ENCODE measurements around the gene MRPL58. TPM values are rescaled to one million over a fixed set of nuclear protein-coding genes. Genes with fewer than 3 reads are reported as not detected.
"Not testable (repeated sequence)": the region's sequence is repeated elsewhere in the genome, so short reads cannot be mapped to it uniquely, and the experiment has no call there.

MRPL58 gene
- polyA plus RNA-seq, 4 donors = 22.4 to 73.0 (median 45.7) TPM

- no peaks in the 10 kb centered on the region for H3K9me3 ChIP-seq (ENCODE audit: control insufficient read depth in 2 of 2, insufficient read depth in 1 of 2, low read depth in 1 of 2, low read length in 1 of 2)
- WGBS, 3 donors = 45 to 47% (median 46%) methylated on average over 16 of the region's 16 CpGs
- peak overlapping the region; percentile 59 to 96 (median 94) for H3K27ac ChIP-seq (ENCODE audit: low read depth in 1 of 3, low read length in 2 of 3)
- H3K4me1 ChIP-seq (ENCODE audit: control insufficient read depth in 3 of 3, insufficient read depth in 2 of 3, low read depth in 1 of 3, low read length in 2 of 3) = peaks cover 3 to 10% (median 8%) of the 10 kb centered on the region in 3 donors
- H3K4me3 ChIP-seq (ENCODE audit: low read depth in 1 of 3, low read length in 3 of 3) = peak overlapping the region in 2 of 3 donors; percentile 50 to 67
- no peaks in the 10 kb centered on the region for H3K27me3 ChIP-seq (ENCODE audit: control insufficient read depth in 3 of 3, insufficient read depth in 3 of 3, low read length in 3 of 3)
- no peak for DNase-seq
- no peak for FAIRE-seq
- H3K36me3 ChIP-seq (ENCODE audit: control insufficient read depth in 3 of 3, insufficient read depth in 2 of 3, low read depth in 1 of 3, low read length in 3 of 3) = no peaks in the 10 kb centered on the region
Observed at GRCh38 chr17:74981318-74981978, 31.0 kb upstream of the MRPL58 start.

GRCh38 chr17:74981979-74982662 lies 30.3 kb upstream of the MRPL58 start:
- 0 to 1% (median 0%) methylated on average over 53 to 61 of the region's 61 CpGs for WGBS, 3 donors
- FAIRE-seq = no peak

GRCh38 chr17:74982663-74983313 lies 29.7 kb upstream of the MRPL58 start:
- Histone ChIP-seq H3K27ac (ENCODE audit: low read depth in 1 of 3, low read length in 2 of 3) (peak overlapping the region; percentile 59 to 96 (median 94)), H3K4me3 (ENCODE audit: low read depth in 1 of 3, low read length in 3 of 3) (peak overlapping the region; percentile 31 to 67 (median 50)), H3K4me1 (ENCODE audit: control insufficient read depth in 3 of 3, insufficient read depth in 2 of 3, low read depth in 1 of 3, low read length in 2 of 3) (peaks cover 3 to 15% (median 8%) of the 10 kb centered on the region in 3 donors)
- H3K36me3 ChIP-seq (ENCODE audit: control insufficient read depth in 3 of 3, insufficient read depth in 2 of 3, low read depth in 1 of 3, low read length in 3 of 3); H3K9me3 ChIP-seq (ENCODE audit: control insufficient read depth in 2 of 2, insufficient read depth in 1 of 2, low read depth in 1 of 2, low read length in 1 of 2); H3K27me3 ChIP-seq (ENCODE audit: control insufficient read depth in 3 of 3, insufficient read depth in 3 of 3, low read length in 3 of 3); DNase-seq; FAIRE-seq: not testable (repeated sequence)
- WGBS, 3 donors = 15 to 26% (median 17%) methylated on average over 14 of the region's 14 CpGs

More at GRCh38 chr17:74981979-74982662, 30.3 kb upstream of the MRPL58 start:
- Histone ChIP-seq H3K9me3 (ENCODE audit: control insufficient read depth in 2 of 2, insufficient read depth in 1 of 2, low read depth in 1 of 2, low read length in 1 of 2) (no peaks in the 10 kb centered on the region), H3K36me3 (ENCODE audit: control insufficient read depth in 3 of 3, insufficient read depth in 2 of 3, low read depth in 1 of 3, low read length in 3 of 3) (no peaks in the 10 kb centered on the region), H3K4me1 (ENCODE audit: control insufficient read depth in 3 of 3, insufficient read depth in 2 of 3, low read depth in 1 of 3, low read length in 2 of 3) (peaks cover 3 to 15% (median 8%) of the 10 kb centered on the region in 3 donors), H3K27ac (ENCODE audit: low read depth in 1 of 3, low read length in 2 of 3) (peak overlapping the region; percentile 59 to 96 (median 94)), H3K4me3 (ENCODE audit: low read depth in 1 of 3, low read length in 3 of 3) (peak overlapping the region; percentile 31 to 67 (median 50)), H3K27me3 (ENCODE audit: control insufficient read depth in 3 of 3, insufficient read depth in 3 of 3, low read length in 3 of 3) (no peaks in the 10 kb centered on the region)
- peak; percentile 74 to 90 for DNase-seq

- H3K4me3 ChIP-seq (ENCODE audit: low read depth in 1 of 3, low read length in 3 of 3) = no peak overlapping the region
- no peak overlapping the region for H3K27ac ChIP-seq (ENCODE audit: low read depth in 1 of 3, low read length in 2 of 3)
- H3K4me1 ChIP-seq (ENCODE audit: control insufficient read depth in 3 of 3, insufficient read depth in 2 of 3, low read depth in 1 of 3, low read length in 2 of 3) = peaks cover 3 to 22% (median 15%) of the 10 kb centered on the region in 3 donors
- H3K27me3 ChIP-seq (ENCODE audit: control insufficient read depth in 3 of 3, insufficient read depth in 3 of 3, low read length in 3 of 3) = no peaks in the 10 kb centered on the region
- H3K9me3 ChIP-seq (ENCODE audit: control insufficient read depth in 2 of 2, insufficient read depth in 1 of 2, low read depth in 1 of 2, low read length in 1 of 2) = no peaks in the 10 kb centered on the region
- DNase-seq (no peak), FAIRE-seq (no peak)
- peaks cover 0 to 9% (median 0%) of the 10 kb centered on the region in 3 donors for H3K36me3 ChIP-seq (ENCODE audit: control insufficient read depth in 3 of 3, insufficient read depth in 2 of 3, low read depth in 1 of 3, low read length in 3 of 3)
- 62 to 84% (median 80%) methylated on average over 3 of the region's 3 CpGs for WGBS, 3 donors
Observed at GRCh38 chr17:74986206-74986576, 26.3 kb upstream of the MRPL58 start.

- no peaks in the 10 kb centered on the region for H3K27me3 ChIP-seq (ENCODE audit: control insufficient read depth in 3 of 3, insufficient read depth in 3 of 3, low read length in 3 of 3)
- H3K4me3 ChIP-seq (ENCODE audit: low read depth in 1 of 3, low read length in 3 of 3) = peak within 1 kb of the TSS; percentile 69 to 93 (median 74)
- FAIRE-seq (no peak), DNase-seq (peak; percentile 96 to 98)
- H3K27ac ChIP-seq (ENCODE audit: low read depth in 1 of 3, low read length in 2 of 3) = peak within 1 kb of the TSS; percentile 76 to 95 (median 93)
- no peaks in the 10 kb centered on the region for H3K9me3 ChIP-seq (ENCODE audit: control insufficient read depth in 2 of 2, insufficient read depth in 1 of 2, low read depth in 1 of 2, low read length in 1 of 2)
- 0 to 1% (median 0%) methylated on average over 37 to 51 of the region's 51 CpGs for WGBS, 3 donors
- H3K36me3 ChIP-seq (ENCODE audit: control insufficient read depth in 3 of 3, insufficient read depth in 2 of 3, low read depth in 1 of 3, low read length in 3 of 3) = peaks cover 0 to 9% (median 0%) of the 10 kb centered on the region in 3 donors
- peaks cover 0 to 24% (median 12%) of the 10 kb centered on the region in 3 donors for H3K4me1 ChIP-seq (ENCODE audit: control insufficient read depth in 3 of 3, insufficient read depth in 2 of 3, low read depth in 1 of 3, low read length in 2 of 3)
Observed at GRCh38 chr17:74987418-74987908, 25.0 kb upstream of the MRPL58 start, which contains the start of gene CDR2L. Gene CDR2L (plus strand): TSS chr17:74987632. CDS start chr17:74988044, 412 bp downstream.

- Histone ChIP-seq H3K36me3 (ENCODE audit: control insufficient read depth in 3 of 3, insufficient read depth in 2 of 3, low read depth in 1 of 3, low read length in 3 of 3) (peaks cover 0 to 9% (median 0%) of the 10 kb centered on the region in 3 donors), H3K4me1 (ENCODE audit: control insufficient read depth in 3 of 3, insufficient read depth in 2 of 3, low read depth in 1 of 3, low read length in 2 of 3) (peaks cover 4 to 30% (median 12%) of the 10 kb centered on the region in 3 donors), H3K9me3 (ENCODE audit: control insufficient read depth in 2 of 2, insufficient read depth in 1 of 2, low read depth in 1 of 2, low read length in 1 of 2) (no peaks in the 10 kb centered on the region), H3K4me3 (ENCODE audit: low read depth in 1 of 3, low read length in 3 of 3) (peak overlapping the region; percentile 69 to 93 (median 74)), H3K27ac (ENCODE audit: low read depth in 1 of 3, low read length in 2 of 3) (peak overlapping the region; percentile 76 to 95 (median 93)), H3K27me3 (ENCODE audit: control insufficient read depth in 3 of 3, insufficient read depth in 3 of 3, low read length in 3 of 3) (no peaks in the 10 kb centered on the region)
- FAIRE-seq (no peak), DNase-seq (peak; percentile 80 to 87)
- WGBS, 3 donors = 1 to 3% (median 1%) methylated on average over 62 to 76 of the region's 76 CpGs
Observed at GRCh38 chr17:74987909-74988711, 24.4 kb upstream of the MRPL58 start.

GRCh38 chr17:74990581-74991105 lies 21.8 kb upstream of the MRPL58 start:
- peaks cover 0 to 13% (median 0%) of the 10 kb centered on the region in 3 donors for H3K36me3 ChIP-seq (ENCODE audit: control insufficient read depth in 3 of 3, insufficient read depth in 2 of 3, low read depth in 1 of 3, low read length in 3 of 3)
- FAIRE-seq = no peak
- H3K9me3 ChIP-seq (ENCODE audit: control insufficient read depth in 2 of 2, insufficient read depth in 1 of 2, low read depth in 1 of 2, low read length in 1 of 2) = no peaks in the 10 kb centered on the region
- H3K27me3 ChIP-seq (ENCODE audit: control insufficient read depth in 3 of 3, insufficient read depth in 3 of 3, low read length in 3 of 3) = no peaks in the 10 kb centered on the region
- H3K27ac ChIP-seq (ENCODE audit: low read depth in 1 of 3, low read length in 2 of 3) = peak overlapping the region in 2 of 3 donors; percentile 9 to 62
- no peak overlapping the region for H3K4me3 ChIP-seq (ENCODE audit: low read depth in 1 of 3, low read length in 3 of 3)
- 69 to 93% (median 89%) methylated on average over 10 of the region's 10 CpGs for WGBS, 3 donors
- H3K4me1 ChIP-seq (ENCODE audit: control insufficient read depth in 3 of 3, insufficient read depth in 2 of 3, low read depth in 1 of 3, low read length in 2 of 3) = peaks cover 4 to 42% (median 8%) of the 10 kb centered on the region in 3 donors
- DNase-seq = no peak
